Activated CD4-positive, alpha-beta T cell treated with anti-CD3 and anti-CD28 coated beads, Interleukin-10, Interleukin-2, amounts not matched to agents 100 ng/mL and 50 ng/mL, durations not matched to agents 16 hours and 8 hours (primary cell): ENCODE measurements around the gene KCNK5.
A peak's percentile ranks its signal among the peaks of the same experiment; 100 is the strongest.

Source experiments
- DNase-seq: peaks from one replicate; pipeline ENCODE4 v3.0.0-alpha.2; 2020

The KCNK5 gene

GRCh38 chr6:39228992-39229767 lies at the start of gene KCNK5:
Gene KCNK5, minus strand, starts transcription at chr6:39229475. Its CDS starts 364 bp downstream, at chr6:39229111.
- peak; percentile 93 for DNase-seq

- DNase-seq, result no peak
These were observed 47.2 kb upstream of the KCNK5 start for GRCh38 chr6:39276379-39276995.

GRCh38 chr6:39274903-39275302 lies 45.6 kb upstream of the KCNK5 start:
- no peak for DNase-seq

- DNase-seq, result no peak
These were observed 45.2 kb upstream of the KCNK5 start for GRCh38 chr6:39274471-39274870.

GRCh38 chr6:39273406-39273821 lies 44.1 kb upstream of the KCNK5 start:
- no peak for DNase-seq

- no peak for DNase-seq
These were observed 40.7 kb upstream of the KCNK5 start for GRCh38 chr6:39269961-39270360.

- DNase-seq, result no peak
These were observed 39.4 kb upstream of the KCNK5 start for GRCh38 chr6:39268721-39269120.

- DNase-seq, result no peak
These were observed 38.9 kb upstream of the KCNK5 start for GRCh38 chr6:39268171-39268570.

- DNase-seq, result no peak
These were observed 37.6 kb upstream of the KCNK5 start for GRCh38 chr6:39266782-39267355.

- no peak for DNase-seq
These were observed 37.1 kb upstream of the KCNK5 start for GRCh38 chr6:39266375-39266774.

GRCh38 chr6:39263303-39264037 lies 34.2 kb upstream of the KCNK5 start:
- peak; percentile 63 for DNase-seq

- no peak for DNase-seq
These were observed 32.5 kb upstream of the KCNK5 start for GRCh38 chr6:39261751-39262150.

- DNase-seq, result no peak
These were observed 31.7 kb upstream of the KCNK5 start for GRCh38 chr6:39260953-39261352.

GRCh38 chr6:39260456-39260855 lies 31.2 kb upstream of the KCNK5 start:
- DNase-seq, result no peak

- DNase-seq, result no peak
These were observed 27.1 kb upstream of the KCNK5 start for GRCh38 chr6:39256294-39256940.

GRCh38 chr6:39254999-39255535 lies 25.8 kb upstream of the KCNK5 start:
- DNase-seq, result peak; percentile 41

- no peak for DNase-seq
These were observed 22.1 kb upstream of the KCNK5 start for GRCh38 chr6:39251406-39251805.

- no peak for DNase-seq
These were observed 21.2 kb upstream of the KCNK5 start for GRCh38 chr6:39250507-39250906.

GRCh38 chr6:39249278-39249677 lies 20.0 kb upstream of the KCNK5 start:
- no peak for DNase-seq

GRCh38 chr6:39247667-39248194 lies 18.5 kb upstream of the KCNK5 start:
- no peak for DNase-seq

- no peak for DNase-seq
These were observed 14.5 kb upstream of the KCNK5 start for GRCh38 chr6:39243809-39244208.

GRCh38 chr6:39240155-39240757 lies 11.0 kb upstream of the KCNK5 start:
- DNase-seq, result no peak
